Activated naive CD8-positive, alpha-beta T cell treated with anti-CD3 and anti-CD28 coated beads, Interleukin-2, amount 50 U/mL, for 24 hours (primary cell): ENCODE data around the gene WNT16.

Source experiments
- ATAC-seq: fragments of 150-1000 bp; cut with Tn5 transposase; one replicate; pipeline ENCODE4 v1.10.0; 2021
- DNase-seq: peaks from one replicate; pipeline ENCODE4 v3.0.0; 2021
- H3K27ac Mint-ChIP-seq: one replicate; pipeline ENCODE4 v1.8.0; 2021; ENCODE audit warnings: mild to moderate bottlenecking, mixed read lengths
- H3K27me3 Mint-ChIP-seq: one replicate; pipeline ENCODE4 v1.8.0; 2021; ENCODE audit warnings: mixed read lengths
- H3K36me3 Mint-ChIP-seq: one replicate; pipeline ENCODE4 v1.8.0; 2021; ENCODE audit warnings: low read depth, mixed read lengths
- H3K4me1 Mint-ChIP-seq: one replicate; pipeline ENCODE4 v1.8.0; 2021; ENCODE audit warnings: mixed read lengths
- H3K4me3 Mint-ChIP-seq: one replicate; pipeline ENCODE4 v1.8.0; 2021; ENCODE audit warnings: mild to moderate bottlenecking, moderate library complexity, mixed read lengths
- H3K9me3 Mint-ChIP-seq: one replicate; pipeline ENCODE4 v1.8.0; 2021; ENCODE audit warnings: mixed read lengths

Gene WNT16

GRCh38 chr7:121344497-121344896, 15.7 kb downstream of the WNT16 start:
- Mint-ChIP-seq H3K27me3 (no peaks in the 10 kb centered on the region), H3K9me3 (no peaks in the 10 kb centered on the region), H3K4me1 (no peaks in the 10 kb centered on the region), H3K36me3 (peaks cover 26% of the 10 kb centered on the region), H3K4me3 (no peak overlapping the region), H3K27ac (no peak overlapping the region)
- DNase-seq (no peak), ATAC-seq (no peak)

DNA sequence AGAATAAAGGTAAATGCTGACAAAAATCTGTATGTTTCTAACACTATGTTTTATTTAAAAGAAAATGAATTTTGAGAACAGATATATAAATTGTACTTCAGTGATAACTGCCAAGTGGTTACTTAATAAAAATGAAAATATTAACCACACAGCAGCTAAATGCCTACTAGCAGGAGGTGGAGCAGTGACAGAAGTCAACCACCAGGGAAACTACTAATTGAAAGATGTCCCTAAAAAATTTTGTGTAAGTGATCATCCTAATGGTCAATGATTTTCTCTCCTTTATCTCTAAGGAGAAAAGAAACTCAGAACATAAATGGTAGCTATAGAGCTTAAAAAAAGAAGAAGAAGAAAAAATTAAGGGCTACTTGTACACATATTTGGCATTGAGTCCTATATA, 22.9 kb downstream of the WNT16 start:
- DNase-seq: no peak
- ATAC-seq: no peak
- H3K36me3 Mint-ChIP-seq: peaks cover 43% of the 10 kb centered on the region
- H3K27me3 Mint-ChIP-seq: no peaks in the 10 kb centered on the region
- H3K4me3 Mint-ChIP-seq: no peak overlapping the region
- H3K9me3 Mint-ChIP-seq: no peaks in the 10 kb centered on the region
- H3K27ac Mint-ChIP-seq: no peak overlapping the region
- no peaks in the 10 kb centered on the region for H3K4me1 Mint-ChIP-seq

DNA sequence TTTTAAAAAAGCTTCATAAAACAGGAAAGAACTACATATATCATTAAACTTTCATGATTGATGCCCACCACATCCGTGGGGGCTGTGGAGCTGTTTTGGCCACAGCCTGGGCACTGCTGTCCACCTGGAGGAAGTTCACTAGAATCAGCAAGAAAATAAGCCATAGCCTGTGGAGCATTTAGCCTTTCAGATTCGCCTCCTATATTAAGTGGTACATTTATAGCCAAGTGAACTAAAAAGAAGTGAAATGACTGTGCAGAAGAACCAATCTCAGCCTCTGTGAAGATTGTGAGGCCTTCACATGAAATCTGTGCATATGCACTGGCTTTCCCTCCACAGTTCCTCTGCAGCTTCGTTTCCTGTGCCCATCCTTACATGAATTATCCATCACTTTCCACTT, 23.5 kb downstream of the WNT16 start:
- Mint-ChIP-seq H3K36me3 (peaks cover 42% of the 10 kb centered on the region), H3K27me3 (no peaks in the 10 kb centered on the region), H3K4me3 (no peak overlapping the region), H3K4me1 (no peaks in the 10 kb centered on the region), H3K9me3 (no peaks in the 10 kb centered on the region), H3K27ac (no peak overlapping the region)
- ATAC-seq (no peak), DNase-seq (no peak)

GRCh38 chr7:121355574-121355973, 26.8 kb downstream of the WNT16 start:
- no peak overlapping the region for H3K27ac Mint-ChIP-seq
- no peaks in the 10 kb centered on the region for H3K4me1 Mint-ChIP-seq
- no peak for DNase-seq
- ATAC-seq: no peak
- H3K27me3 Mint-ChIP-seq: no peaks in the 10 kb centered on the region
- H3K4me3 Mint-ChIP-seq: no peak overlapping the region
- no peaks in the 10 kb centered on the region for H3K9me3 Mint-ChIP-seq
- H3K36me3 Mint-ChIP-seq: peaks cover 43% of the 10 kb centered on the region

GRCh38 chr7:121360564-121360963, 31.8 kb downstream of the WNT16 start:
- Mint-ChIP-seq H3K4me3 (no peak overlapping the region), H3K27me3 (no peaks in the 10 kb centered on the region), H3K4me1 (peaks cover 4% of the 10 kb centered on the region), H3K36me3 (peaks cover 39% of the 10 kb centered on the region), H3K9me3 (no peaks in the 10 kb centered on the region), H3K27ac (no peak overlapping the region)
- DNase-seq: no peak
- ATAC-seq: no peak

GRCh38 chr7:121366852-121367431, 38.1 kb downstream of the WNT16 start:
- ATAC-seq: no peak
- Mint-ChIP-seq H3K36me3 (peaks cover 37% of the 10 kb centered on the region), H3K9me3 (no peaks in the 10 kb centered on the region), H3K4me1 (peaks cover 25% of the 10 kb centered on the region), H3K27ac (no peak overlapping the region), H3K27me3 (no peaks in the 10 kb centered on the region), H3K4me3 (no peak overlapping the region)
- no peak for DNase-seq

GRCh38 chr7:121369462-121369861, 40.7 kb downstream of the WNT16 start:
- Mint-ChIP-seq H3K36me3 (peaks cover 38% of the 10 kb centered on the region), H3K27me3 (no peaks in the 10 kb centered on the region), H3K9me3 (no peaks in the 10 kb centered on the region), H3K4me1 (peaks cover 38% of the 10 kb centered on the region), H3K4me3 (no peak overlapping the region), H3K27ac (peak overlapping the region; percentile 52)
- no peak for DNase-seq
- peak; percentile 23 for ATAC-seq

GRCh38 chr7:121371367-121371766, 42.6 kb downstream of the WNT16 start:
- Mint-ChIP-seq H3K27me3 (no peaks in the 10 kb centered on the region), H3K4me1 (peaks cover 48% of the 10 kb centered on the region), H3K27ac (peak overlapping the region; percentile 17), H3K9me3 (no peaks in the 10 kb centered on the region), H3K4me3 (no peak overlapping the region), H3K36me3 (peaks cover 45% of the 10 kb centered on the region)
- ATAC-seq: no peak
- DNase-seq: no peak

DNA sequence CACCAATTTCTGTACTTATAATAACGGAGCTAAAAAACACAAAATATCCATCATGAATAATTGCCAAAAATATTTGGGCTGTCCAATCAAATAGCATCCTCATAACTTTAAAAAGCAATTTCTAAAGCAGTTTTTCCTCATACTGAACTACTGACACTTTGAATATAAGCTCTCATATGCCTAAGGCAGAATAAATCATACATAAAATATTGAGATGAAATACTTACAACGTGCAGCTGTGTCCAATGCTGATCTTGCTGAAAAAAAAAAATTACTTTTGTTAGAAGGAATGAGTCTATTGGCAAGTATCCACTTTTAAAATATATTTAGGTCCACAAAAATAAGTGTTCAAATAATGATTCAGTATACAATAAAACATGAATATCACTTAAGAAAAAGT, 43.1 kb downstream of the WNT16 start:
- peak overlapping the region; percentile 17 for H3K27ac Mint-ChIP-seq
- H3K9me3 Mint-ChIP-seq: no peaks in the 10 kb centered on the region
- H3K4me3 Mint-ChIP-seq: no peak overlapping the region
- H3K27me3 Mint-ChIP-seq: no peaks in the 10 kb centered on the region
- H3K4me1 Mint-ChIP-seq: peaks cover 48% of the 10 kb centered on the region
- H3K36me3 Mint-ChIP-seq: peaks cover 45% of the 10 kb centered on the region
- no peak for ATAC-seq
- no peak for DNase-seq

GRCh38 chr7:121372376-121373010, 43.7 kb downstream of the WNT16 start:
- peak overlapping the region; percentile 55 for H3K4me3 Mint-ChIP-seq
- ATAC-seq (peak; percentile 90), DNase-seq (no peak)
- peak overlapping the region; percentile 87 for H3K27ac Mint-ChIP-seq
- no peaks in the 10 kb centered on the region for H3K27me3 Mint-ChIP-seq
- H3K4me1 Mint-ChIP-seq: peaks cover 52% of the 10 kb centered on the region
- peaks cover 50% of the 10 kb centered on the region for H3K36me3 Mint-ChIP-seq
- no peaks in the 10 kb centered on the region for H3K9me3 Mint-ChIP-seq

- no peaks in the 10 kb centered on the region for H3K9me3 Mint-ChIP-seq
- no peak for ATAC-seq
- no peaks in the 10 kb centered on the region for H3K27me3 Mint-ChIP-seq
- no peak for DNase-seq
- H3K36me3 Mint-ChIP-seq: peaks cover 53% of the 10 kb centered on the region
- peak overlapping the region; percentile 65 for H3K27ac Mint-ChIP-seq
- peaks cover 54% of the 10 kb centered on the region for H3K4me1 Mint-ChIP-seq
- H3K4me3 Mint-ChIP-seq: no peak overlapping the region
Measured at GRCh38 chr7:121373177-121373576, 44.4 kb downstream of the WNT16 start.

GRCh38 chr7:121376979-121377378, 48.2 kb downstream of the WNT16 start:
- Mint-ChIP-seq H3K4me3 (no peak overlapping the region), H3K36me3 (peaks cover 47% of the 10 kb centered on the region), H3K27ac (peak overlapping the region; percentile 37), H3K9me3 (no peaks in the 10 kb centered on the region), H3K27me3 (no peaks in the 10 kb centered on the region), H3K4me1 (peaks cover 55% of the 10 kb centered on the region)
- no peak for DNase-seq
- peak; percentile 33 for ATAC-seq

GRCh38 chr7:121379930-121380329, 51.1 kb downstream of the WNT16 start:
- ATAC-seq (no peak), DNase-seq (no peak)
- Mint-ChIP-seq H3K27ac (peak overlapping the region; percentile 18), H3K4me3 (no peak overlapping the region), H3K9me3 (no peaks in the 10 kb centered on the region), H3K36me3 (peaks cover 52% of the 10 kb centered on the region), H3K4me1 (peaks cover 72% of the 10 kb centered on the region), H3K27me3 (no peaks in the 10 kb centered on the region)

- DNase-seq: no peak
- Mint-ChIP-seq H3K36me3 (peaks cover 37% of the 10 kb centered on the region), H3K27ac (no peak overlapping the region), H3K9me3 (no peaks in the 10 kb centered on the region), H3K27me3 (no peaks in the 10 kb centered on the region), H3K4me3 (no peak overlapping the region), H3K4me1 (peaks cover 78% of the 10 kb centered on the region)
- no peak for ATAC-seq
Measured at GRCh38 chr7:121382473-121382872, 53.7 kb downstream of the WNT16 start.

DNA sequence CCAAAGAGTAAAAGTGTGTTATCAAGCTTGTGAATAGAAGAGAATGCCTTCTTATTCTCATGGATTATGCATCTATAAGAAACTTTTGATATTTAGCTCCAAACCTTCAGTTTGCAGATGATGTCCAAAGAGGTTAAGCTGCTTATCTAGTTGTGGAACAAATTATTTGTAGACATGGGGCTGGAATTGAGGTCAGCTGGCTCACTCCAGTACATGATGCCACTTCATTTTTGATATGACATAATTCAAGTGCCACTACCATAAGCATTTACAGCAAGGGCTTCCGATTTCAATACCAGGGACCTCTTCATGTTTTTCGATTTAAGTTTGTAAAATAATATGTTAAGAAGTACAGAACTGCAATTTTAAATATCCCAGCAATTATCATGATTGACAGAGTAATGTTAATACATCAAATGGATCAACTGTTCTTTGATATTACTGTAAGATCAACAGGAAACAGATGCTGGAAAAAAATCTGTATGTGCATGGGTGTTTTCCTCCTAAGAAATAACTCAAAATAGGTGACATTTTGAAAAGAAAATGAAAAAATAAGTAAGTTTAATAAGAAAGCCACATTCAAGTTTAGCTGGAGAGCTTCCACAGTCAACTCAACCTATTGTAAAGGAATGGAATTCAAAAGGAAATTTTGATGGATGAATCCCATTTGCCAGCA, 54.6 kb downstream of the WNT16 start:
- peaks cover 81% of the 10 kb centered on the region for H3K4me1 Mint-ChIP-seq
- H3K9me3 Mint-ChIP-seq: no peaks in the 10 kb centered on the region
- DNase-seq (no peak), ATAC-seq (no peak)
- H3K4me3 Mint-ChIP-seq: no peak overlapping the region
- peaks cover 32% of the 10 kb centered on the region for H3K36me3 Mint-ChIP-seq
- H3K27me3 Mint-ChIP-seq: no peaks in the 10 kb centered on the region
- peak overlapping the region; percentile 36 for H3K27ac Mint-ChIP-seq
